ENCODE results near the gene PTGER3.

GRCh38 chr1:71039661-71040262 lies 7.9 kb downstream of the PTGER3 start:
- TF ChIP-seq POLR2A (IDR thresholded peaks at IDR 0.05) = no peak
- TF ChIP-seq, protein P1, sequence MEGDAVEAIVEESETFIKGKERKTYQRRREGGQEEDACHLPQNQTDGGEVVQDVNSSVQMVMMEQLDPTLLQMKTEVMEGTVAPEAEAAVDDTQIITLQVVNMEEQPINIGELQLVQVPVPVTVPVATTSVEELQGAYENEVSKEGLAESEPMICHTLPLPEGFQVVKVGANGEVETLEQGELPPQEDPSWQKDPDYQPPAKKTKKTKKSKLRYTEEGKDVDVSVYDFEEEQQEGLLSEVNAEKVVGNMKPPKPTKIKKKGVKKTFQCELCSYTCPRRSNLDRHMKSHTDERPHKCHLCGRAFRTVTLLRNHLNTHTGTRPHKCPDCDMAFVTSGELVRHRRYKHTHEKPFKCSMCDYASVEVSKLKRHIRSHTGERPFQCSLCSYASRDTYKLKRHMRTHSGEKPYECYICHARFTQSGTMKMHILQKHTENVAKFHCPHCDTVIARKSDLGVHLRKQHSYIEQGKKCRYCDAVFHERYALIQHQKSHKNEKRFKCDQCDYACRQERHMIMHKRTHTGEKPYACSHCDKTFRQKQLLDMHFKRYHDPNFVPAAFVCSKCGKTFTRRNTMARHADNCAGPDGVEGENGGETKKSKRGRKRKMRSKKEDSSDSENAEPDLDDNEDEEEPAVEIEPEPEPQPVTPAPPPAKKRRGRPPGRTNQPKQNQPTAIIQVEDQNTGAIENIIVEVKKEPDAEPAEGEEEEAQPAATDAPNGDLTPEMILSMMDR (IDR thresholded peaks at IDR 0.05) = no peak
